H9 (cell line): ENCODE measurements around the gene NUAK2. TPM values are rescaled to one million over a fixed set of nuclear protein-coding genes. Genes with fewer than 3 reads are reported as not detected.
A peak's percentile ranks its signal among the peaks of the same experiment; 100 is the strongest.

Experiments used
- DNase-seq: peaks from one replicate; pipeline ENCODE4 v3.0.0-alpha.2; 2017
- H2AFZ ChIP-seq: one replicate; pipeline ENCODE4 v1.6.1; 2013; ENCODE audit warnings: mild to moderate bottlenecking, low read length, control low read depth, moderate library complexity
- H2AK5ac ChIP-seq: 2 replicates; pipeline ENCODE4 v1.6.1; 2013; ENCODE audit warnings: low read length, control low read depth, mixed read lengths; ENCODE audit not compliant: insufficient read length
- H2BK120ac ChIP-seq: one replicate; pipeline ENCODE4 v1.6.1; 2013; ENCODE audit warnings: low read depth, mild to moderate bottlenecking, low read length, control low read depth, inconsistent platforms; ENCODE audit not compliant: poor library complexity, severe bottlenecking
- H2BK12ac ChIP-seq: 2 replicates; pipeline ENCODE4 v1.6.1; 2013; ENCODE audit warnings: low read length, control low read depth, mixed read lengths, low read depth; ENCODE audit not compliant: insufficient read length
- H2BK15ac ChIP-seq: 2 replicates; pipeline ENCODE4 v1.6.1; 2013; ENCODE audit warnings: low read depth, low read length, control low read depth
- H2BK20ac ChIP-seq: one replicate; pipeline ENCODE4 v1.6.1; 2013; ENCODE audit warnings: low read depth, mild to moderate bottlenecking, low read length, control low read depth, inconsistent platforms; ENCODE audit not compliant: poor library complexity, severe bottlenecking
- H2BK5ac ChIP-seq: 2 replicates; pipeline ENCODE4 v1.6.1; 2013; ENCODE audit warnings: low read length, control low read depth, mixed read lengths; ENCODE audit not compliant: insufficient read length
- H3K14ac ChIP-seq: 2 replicates; pipeline ENCODE4 v1.6.1; 2013; ENCODE audit warnings: low read length, control low read depth; ENCODE audit not compliant: insufficient read depth
- H3K18ac ChIP-seq: 2 replicates; pipeline ENCODE4 v1.6.1; 2013; ENCODE audit warnings: low read depth, mild to moderate bottlenecking, mixed read lengths, low read length, control low read depth; ENCODE audit not compliant: insufficient read length
- H3K23ac ChIP-seq: 2 replicates; pipeline ENCODE4 v1.6.1; 2013; ENCODE audit warnings: low read length, control low read depth, mixed read lengths, low read depth; ENCODE audit not compliant: insufficient read length
- H3K23me2 ChIP-seq: 2 replicates; pipeline ENCODE4 v1.6.1; 2013; ENCODE audit warnings: low read depth, mild to moderate bottlenecking, mixed read lengths, low read length, control low read depth; ENCODE audit not compliant: insufficient read length, poor library complexity, severe bottlenecking
- H3K27ac ChIP-seq: 2 replicates; pipeline ENCODE4 v1.5.1; 2013; ENCODE audit warnings: low read length, control low read depth, mixed read lengths, low read depth; ENCODE audit not compliant: insufficient read length
- H3K27me3 ChIP-seq: 2 replicates; pipeline ENCODE4 v1.6.1; 2013; ENCODE audit warnings: low read length, control low read depth, inconsistent platforms; ENCODE audit not compliant: insufficient read depth
- H3K4ac ChIP-seq: 2 replicates; pipeline ENCODE4 v1.6.1; 2013; ENCODE audit warnings: low read depth, mild to moderate bottlenecking, control low read depth, inconsistent platforms, low read length, moderate library complexity
- H3K4me1 ChIP-seq: 2 replicates; pipeline ENCODE4 v1.6.1; 2013; ENCODE audit warnings: low read length, control low read depth, inconsistent platforms; ENCODE audit not compliant: insufficient read depth
- H3K4me2 ChIP-seq: 2 replicates; pipeline ENCODE4 v1.6.1; 2013; ENCODE audit warnings: low read length, control low read depth, mixed read lengths; ENCODE audit not compliant: insufficient read length, insufficient read depth
- H3K56ac ChIP-seq: 2 replicates; pipeline ENCODE4 v1.6.1; 2013; ENCODE audit warnings: low read depth, mild to moderate bottlenecking, mixed read lengths, low read length, control low read depth; ENCODE audit not compliant: insufficient read length
- H3K79me1 ChIP-seq: 2 replicates; pipeline ENCODE4 v1.6.1; 2013; ENCODE audit warnings: low read depth, mild to moderate bottlenecking, moderate library complexity, low read length, control low read depth, inconsistent platforms; ENCODE audit not compliant: insufficient read depth, poor library complexity, severe bottlenecking
- H3K79me2 ChIP-seq: 2 replicates; pipeline ENCODE4 v1.6.1; 2013; ENCODE audit warnings: low read length, control low read depth, inconsistent platforms; ENCODE audit not compliant: insufficient read depth
- H3K9ac ChIP-seq: 2 replicates; pipeline ENCODE4 v1.6.1; 2013; ENCODE audit warnings: low read length, control low read depth, mixed read lengths; ENCODE audit not compliant: insufficient read length; ENCODE audit errors: extremely low read depth
- H3K9me3 ChIP-seq: one replicate; pipeline ENCODE4 v1.6.1; 2013; ENCODE audit warnings: low read depth, low read length, inconsistent platforms; ENCODE audit not compliant: control insufficient read depth
- H3T11ph ChIP-seq: one replicate; pipeline ENCODE4 v1.6.1; 2013; ENCODE audit warnings: mild to moderate bottlenecking, low read length, control low read depth, inconsistent platforms
- H4K20me1 ChIP-seq: one replicate; pipeline ENCODE4 v1.6.1; 2013; ENCODE audit not compliant: control insufficient read depth, insufficient read length, insufficient read depth
- H4K5ac ChIP-seq: 2 replicates; pipeline ENCODE4 v1.6.1; 2013; ENCODE audit warnings: low read depth, mild to moderate bottlenecking, mixed read lengths, low read length, control low read depth; ENCODE audit not compliant: insufficient read length
- H4K8ac ChIP-seq: replicated peaks from 2 replicates; pipeline ENCODE4 v1.6.1; 2013; ENCODE audit warnings: low read length, control low read depth, mixed read lengths, low read depth; ENCODE audit not compliant: insufficient read length
- H4K91ac ChIP-seq: 2 replicates; pipeline ENCODE4 v1.6.1; 2013; ENCODE audit warnings: low read depth, mild to moderate bottlenecking, moderate library complexity, mixed read lengths, low read length, control low read depth; ENCODE audit not compliant: insufficient read length
- H3K27ac Mint-ChIP-seq, 3 experiments: 2 replicates in 2 of 3; 3 replicates in 1 of 3; pipeline ENCODE4 v1.8.0; 2020 to 2021; ENCODE audit warnings: mixed read lengths in 3 of 3, mild to moderate bottlenecking in 1 of 3, moderate library complexity in 1 of 3
- H3K27me3 Mint-ChIP-seq: 2 replicates; pipeline ENCODE4 v1.8.0; 2021; ENCODE audit warnings: low read depth, mild to moderate bottlenecking, moderate library complexity, mixed read lengths
- H3K36me3 Mint-ChIP-seq, 3 experiments: 2 replicates in 2 of 3; 3 replicates in 1 of 3; pipeline ENCODE4 v1.8.0; 2020 to 2021; ENCODE audit warnings: low read depth in 3 of 3, mixed read lengths in 3 of 3; ENCODE audit not compliant: insufficient read depth in 1 of 3
- H3K4me1 Mint-ChIP-seq, 2 experiments: 2 replicates each; pipeline ENCODE4 v1.8.0; 2020; ENCODE audit warnings: mixed read lengths in 2 of 2
- H3K4me3 Mint-ChIP-seq, 2 experiments: 2 replicates in 1 of 2; 3 replicates in 1 of 2; pipeline ENCODE4 v1.8.0; 2020 to 2021; ENCODE audit warnings: mild to moderate bottlenecking in 2 of 2, mixed read lengths in 2 of 2, moderate library complexity in 1 of 2
- H3K9me3 Mint-ChIP-seq, 2 experiments: 2 replicates in 1 of 2; 3 replicates in 1 of 2; pipeline ENCODE4 v1.8.0; 2020; ENCODE audit warnings: mild to moderate bottlenecking in 2 of 2, mixed read lengths in 2 of 2, moderate library complexity in 1 of 2
- WGBS: extraction: QIAGEN DNeasy Blood & Tissue Kit; methylation state at CpG from one replicate; pipeline ENCODE4 v1.1.7; 2013; ENCODE audit warnings: missing lambda C conversion rate, low lambda C conversion rate, mixed read lengths; ENCODE audit not compliant: insufficient read length; ENCODE audit errors: extremely low coverage; 5-methylcytosine and 5-hydroxymethylcytosine counted together
- total RNA-seq: library from RNA; stranded (reverse); gene quantifications from 2 replicates; pipeline ENCODE4 v1.2.1, GENCODE V29; 2021
- TF ChIP-seq, protein P1 (sequence below): fragments of 200-600 bp; sonication (generic); conservative IDR thresholded peaks from 3 replicates; pipeline ENCODE4 v1.8.0; 2021; ENCODE audit warnings: antibody characterized with exemption, mild to moderate bottlenecking

The NUAK2 gene
- total RNA-seq, 1 experiment from 2014 or later: 15.4 TPM

DNA sequence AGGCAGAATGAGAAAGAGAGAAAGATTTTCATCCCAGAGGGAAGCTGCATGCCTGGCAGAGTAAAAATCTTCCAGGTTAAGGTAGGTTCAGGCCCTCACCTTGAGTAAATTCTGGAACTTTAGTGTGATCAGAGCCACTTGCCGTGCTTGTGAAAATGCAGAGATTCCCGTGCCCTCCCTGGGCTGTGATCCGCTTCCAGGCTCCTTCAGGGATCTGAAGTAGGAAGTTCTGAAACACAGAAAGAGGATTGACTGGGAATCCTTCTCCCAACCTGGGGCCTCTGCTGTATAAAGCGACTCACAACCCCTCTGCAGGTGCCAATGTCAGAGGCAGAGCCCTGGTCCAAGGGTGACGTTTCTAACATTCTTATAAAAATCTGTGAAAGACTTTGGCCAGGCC lies 26.6 kb downstream of the NUAK2 start:
- Mint-ChIP-seq H3K4me1 (peaks cover 52 to 64% of the 10 kb centered on the region in 2 experiments), H3K9me3 (no peaks in the 10 kb centered on the region), H3K36me3 (no peaks in the 10 kb centered on the region; a peak in 1 of 7 replicates), H3K4me3 (peak overlapping the region; percentile 4 to 48; a peak in 3 of 5 replicates), H3K27ac (peak overlapping the region; percentile 96 to 100 (median 97)), H3K27me3 (no peaks in the 10 kb centered on the region)
- H3K27ac ChIP-seq: peak overlapping the region; percentile 96
- peak overlapping the region; percentile 26; the same call in 1 of the 2 replicates for H3K4ac ChIP-seq
- no peak overlapping the region for H3K23ac ChIP-seq
- H3K18ac ChIP-seq: peak overlapping the region; percentile 82
- TF ChIP-seq, protein P1, sequence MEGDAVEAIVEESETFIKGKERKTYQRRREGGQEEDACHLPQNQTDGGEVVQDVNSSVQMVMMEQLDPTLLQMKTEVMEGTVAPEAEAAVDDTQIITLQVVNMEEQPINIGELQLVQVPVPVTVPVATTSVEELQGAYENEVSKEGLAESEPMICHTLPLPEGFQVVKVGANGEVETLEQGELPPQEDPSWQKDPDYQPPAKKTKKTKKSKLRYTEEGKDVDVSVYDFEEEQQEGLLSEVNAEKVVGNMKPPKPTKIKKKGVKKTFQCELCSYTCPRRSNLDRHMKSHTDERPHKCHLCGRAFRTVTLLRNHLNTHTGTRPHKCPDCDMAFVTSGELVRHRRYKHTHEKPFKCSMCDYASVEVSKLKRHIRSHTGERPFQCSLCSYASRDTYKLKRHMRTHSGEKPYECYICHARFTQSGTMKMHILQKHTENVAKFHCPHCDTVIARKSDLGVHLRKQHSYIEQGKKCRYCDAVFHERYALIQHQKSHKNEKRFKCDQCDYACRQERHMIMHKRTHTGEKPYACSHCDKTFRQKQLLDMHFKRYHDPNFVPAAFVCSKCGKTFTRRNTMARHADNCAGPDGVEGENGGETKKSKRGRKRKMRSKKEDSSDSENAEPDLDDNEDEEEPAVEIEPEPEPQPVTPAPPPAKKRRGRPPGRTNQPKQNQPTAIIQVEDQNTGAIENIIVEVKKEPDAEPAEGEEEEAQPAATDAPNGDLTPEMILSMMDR: no peak
- H2BK12ac ChIP-seq: peak overlapping the region; percentile 40
- WGBS: no CpG with 5 or more reads among the region's 5 CpGs
- peak overlapping the region; percentile 82 for H2BK120ac ChIP-seq
- H3K4me2 ChIP-seq: peak overlapping the region; percentile 9
- H3T11ph ChIP-seq: peak overlapping the region; percentile 69
- H2BK5ac ChIP-seq: no peak overlapping the region
- no peak overlapping the region for H3K9ac ChIP-seq
- H3K56ac ChIP-seq: no peak overlapping the region
- H3K79me1 ChIP-seq: no peaks in the 10 kb centered on the region
- H2BK20ac ChIP-seq: peak overlapping the region; percentile 79
- H4K91ac ChIP-seq: peak overlapping the region; percentile 32
- H2BK15ac ChIP-seq: no peak overlapping the region
- no peak overlapping the region for H4K8ac ChIP-seq
- no peaks in the 10 kb centered on the region for H4K20me1 ChIP-seq
- H2AK5ac ChIP-seq: no peak overlapping the region
- peaks cover 20% of the 10 kb centered on the region for H3K4me1 ChIP-seq
- H3K27me3 ChIP-seq: no peaks in the 10 kb centered on the region
- DNase-seq: no peak
- H3K9me3 ChIP-seq: no peaks in the 10 kb centered on the region
- no peak overlapping the region for H2AFZ ChIP-seq
- no peak overlapping the region for H4K5ac ChIP-seq
- peak overlapping the region; percentile 93; the same call in 1 of the 2 replicates for H3K14ac ChIP-seq
- no peaks in the 10 kb centered on the region for H3K79me2 ChIP-seq
- no peaks in the 10 kb centered on the region for H3K23me2 ChIP-seq
